Tibial artery (tissue), 4 donors: ENCODE data around the gene ABL1.

ENCODE experiments used
- DNase-seq, 2 donors: peaks; one replicate each; pipeline ENCODE4 v3.0.0-alpha.2; 2019
- H3K27ac ChIP-seq, 2 donors: fragments of 200-600 bp; sonication (generic) in 1 of 2; 1 replicate in 1 of 2; 2 replicates in 1 of 2; pipeline ENCODE4 v1.5.1; 2018 to 2019; ENCODE audit warnings: mild to moderate bottlenecking in 1 of 2
- H3K27me3 ChIP-seq, 2 donors: fragments of 200-600 bp; sonication (generic) in 1 of 2; one replicate each; pipeline versions ENCODE4 v1.5.1 to v1.6.0; 2016 to 2019
- H3K36me3 ChIP-seq, 3 donors: fragments of 200-600 bp; sonication (generic) in 2 of 3; one replicate each; pipeline ENCODE4 v1.5.1; 2016 to 2019; ENCODE audit warnings: mild to moderate bottlenecking in 2 of 3
- H3K4me1 ChIP-seq, 4 donors: fragments of 200-600 bp; sonication (generic) in 2 of 4; 1 replicate in 3 of 4; 2 replicates in 1 of 4; pipeline ENCODE4 v1.5.1; 2016 to 2019
- H3K4me3 ChIP-seq, 2 donors: fragments of 200-600 bp; sonication (generic) in 1 of 2; 1 replicate in 1 of 2; 2 replicates in 1 of 2; pipeline ENCODE4 v1.5.1; 2018 to 2019; ENCODE audit warnings: mild to moderate bottlenecking in 2 of 2
- H3K9me3 ChIP-seq, 3 donors: fragments of 200-600 bp; sonication (generic) in 1 of 3; one replicate each; pipeline ENCODE4 v1.5.1; 2016 to 2019
- CTCF ChIP-seq, 2 experiments: fragments of 200-600 bp in 1 of 2; fragments of 450-650 bp in 1 of 2; IDR thresholded peaks; one replicate each; pipeline ENCODE4 v1.5.1; 2017 to 2019; ENCODE audit warnings: antibody characterized with exemption in 2 of 2, mild to moderate bottlenecking in 1 of 2, moderate library complexity in 1 of 2
- intact Hi-C: fragments of 100-400 bp; cut with DNase I; formaldehyde crosslinking; loops from one replicate; pipeline ENCODE4 v1.15.0; 2023; ENCODE audit warnings: low total_unique reads

Gene ABL1

GRCh38 chr9:130830231-130830760, 4.8 kb upstream of the ABL1 start:
- no peak for DNase-seq
- Histone ChIP-seq H3K27ac (no peak overlapping the region), H3K9me3 (no peaks in the 10 kb centered on the region), H3K27me3 (no peaks in the 10 kb centered on the region), H3K4me1 (peaks cover 0 to 41% (median 24%) of the 10 kb centered on the region in 4 donors), H3K36me3 (no peaks in the 10 kb centered on the region), H3K4me3 (no peak overlapping the region)
- no peak for TF ChIP-seq CTCF (IDR thresholded peaks at IDR 0.05)
- intact Hi-C loops = loop anchor here (5.0 kb wide), 1 partner anchor 48 kb away; no protein-coding TSS in a partner anchor

GRCh38 chr9:130831077-130831476, 4.0 kb upstream of the ABL1 start:
- Histone ChIP-seq H3K4me1 (peaks cover 0 to 34% (median 17%) of the 10 kb centered on the region in 4 donors), H3K27ac (no peak overlapping the region), H3K4me3 (no peak overlapping the region), H3K27me3 (no peaks in the 10 kb centered on the region), H3K36me3 (no peaks in the 10 kb centered on the region), H3K9me3 (no peaks in the 10 kb centered on the region)
- intact Hi-C loops = loop anchor here (5.0 kb wide), 1 partner anchor 49 kb away; no protein-coding TSS in a partner anchor
- TF ChIP-seq CTCF (IDR thresholded peaks at IDR 0.05) = no peak
- no peak for DNase-seq

GRCh38 chr9:130833031-130833990, 1.7 kb upstream of the ABL1 start:
- Histone ChIP-seq H3K4me3 (no peak overlapping the region), H3K4me1 (peaks cover 0 to 40% (median 25%) of the 10 kb centered on the region in 4 donors), H3K9me3 (no peaks in the 10 kb centered on the region), H3K27ac (peak overlapping the region; percentile 89 to 91), H3K36me3 (no peaks in the 10 kb centered on the region), H3K27me3 (no peaks in the 10 kb centered on the region)
- DNase-seq = no peak
- no peak for TF ChIP-seq CTCF (IDR thresholded peaks at IDR 0.05)
- intact Hi-C loops = loop anchor here (5.0 kb wide), 1 partner anchor 51 kb away; no protein-coding TSS in a partner anchor

- H3K4me1 ChIP-seq = peaks cover 0 to 57% (median 41%) of the 10 kb centered on the region in 4 donors
- H3K36me3 ChIP-seq = no peaks in the 10 kb centered on the region
- intact Hi-C loops = no loop called here
- TF ChIP-seq CTCF (IDR thresholded peaks at IDR 0.05) = no peak
- peak overlapping the region; percentile 89 to 91 for H3K27ac ChIP-seq
- H3K27me3 ChIP-seq = no peaks in the 10 kb centered on the region
- H3K4me3 ChIP-seq = peak overlapping the region; percentile 62
- no peak for DNase-seq
- no peaks in the 10 kb centered on the region for H3K9me3 ChIP-seq
These were observed 616 bp downstream of the ABL1 start for GRCh38 chr9:130835441-130836298.

- DNase-seq = no peak
- peak overlapping the region; percentile 89 to 91 for H3K27ac ChIP-seq
These were observed 2.0 kb downstream of the ABL1 start for GRCh38 chr9:130837002-130837511.

More at GRCh38 chr9:130837002-130837511, 2.0 kb downstream of the ABL1 start:
- Histone ChIP-seq H3K4me1 (peaks cover 0 to 70% (median 52%) of the 10 kb centered on the region in 4 donors), H3K4me3 (peak overlapping the region; percentile 62), H3K27me3 (no peaks in the 10 kb centered on the region), H3K9me3 (no peaks in the 10 kb centered on the region), H3K36me3 (no peaks in the 10 kb centered on the region)
- no peak for TF ChIP-seq CTCF (IDR thresholded peaks at IDR 0.05)
- intact Hi-C loops = no loop called here
